ENCODE measurements around the gene SPTLC3.

GRCh38 chr20:13009682-13010406 lies 1.1 kb downstream of the SPTLC3 start:
- TF ChIP-seq SMC3 (conservative IDR thresholded peaks at IDR 0.05; ENCODE audit: poor library complexity) (no peak), CTCF (IDR thresholded peaks at IDR 0.05; ENCODE audit: poor library complexity, severe bottlenecking) (no peak), RAD21 (conservative IDR thresholded peaks at IDR 0.05) (no peak), EZH2 (IDR thresholded peaks at IDR 0.05; ENCODE audit: borderline replicate concordance, insufficient read depth, low read length, poor library complexity, severe bottlenecking) (no peak), MXI1 (conservative IDR thresholded peaks at IDR 0.05; ENCODE audit: poor library complexity, severe bottlenecking) (no peak), REST (IDR thresholded peaks at IDR 0.05; ENCODE audit: borderline replicate concordance) (no peak), TAF1 (IDR thresholded peaks at IDR 0.05; ENCODE audit: low read depth) (no peak)

Data from neural cell (in vitro differentiated cells).